ENCODE results near the gene PNPLA2.

GRCh38 chr11:866481-866880, 47.8 kb downstream of the PNPLA2 start:
- no peak for TF ChIP-seq ZNF274 (IDR thresholded peaks at IDR 0.05; ENCODE audit: low read depth, low read length)
- no peak for TF ChIP-seq SUZ12 (IDR thresholded peaks at IDR 0.05; ENCODE audit: extremely low read depth, insufficient read depth, insufficient read length)
- no peak for TF ChIP-seq YY1 (IDR thresholded peaks at IDR 0.05; ENCODE audit: insufficient read depth, insufficient read length)

Data from NT2/D1 (cell line).